H54 (cell line): ENCODE measurements around the gene CBLN3.

Experiments used
- DNase-seq: peaks from one replicate; pipeline ENCODE4 v3.0.0; 2011; ENCODE audit warnings: low spot score, mixed read lengths; ENCODE audit not compliant: insufficient read length
- FAIRE-seq: peaks from 3 replicates; lab custom pipeline; 2011; peaks lifted over from hg19 to GRCh38; lab: Jason Lieb, UNC
- POLR2A ChIP-seq: IDR thresholded peaks from 2 replicates; pipeline ENCODE4 v1.6.1; 2011; ENCODE audit warnings: low read depth, mild to moderate bottlenecking, low read length

Gene CBLN3

GRCh38 chr14:24409192-24409591 lies 20.3 kb downstream of the CBLN3 start:
- no peak for TF ChIP-seq POLR2A
- FAIRE-seq: no peak
- no peak for DNase-seq

GRCh38 chr14:24408764-24409163 lies 20.7 kb downstream of the CBLN3 start:
- FAIRE-seq (no peak), DNase-seq (no peak)
- TF ChIP-seq POLR2A: no peak

GRCh38 chr14:24407608-24408325 lies 21.7 kb downstream of the CBLN3 start:
- FAIRE-seq (no peak), DNase-seq (no peak)
- TF ChIP-seq POLR2A: no peak

GRCh38 chr14:24406416-24406815 lies 23.1 kb downstream of the CBLN3 start:
- FAIRE-seq (no peak), DNase-seq (no peak)
- TF ChIP-seq POLR2A: no peak

GRCh38 chr14:24404814-24405213 lies 24.7 kb downstream of the CBLN3 start:
- no peak for TF ChIP-seq POLR2A
- FAIRE-seq (no peak), DNase-seq (no peak)

- no peak for DNase-seq
- TF ChIP-seq POLR2A: no peak
- FAIRE-seq: no peak
Measured at GRCh38 chr14:24403294-24403998, 26.0 kb downstream of the CBLN3 start.

GRCh38 chr14:24401810-24402702 lies 27.4 kb downstream of the CBLN3 start:
- FAIRE-seq (no peak), DNase-seq (no peak)
- TF ChIP-seq POLR2A: no peak

GRCh38 chr14:24399999-24400718 lies 29.3 kb downstream of the CBLN3 start:
- TF ChIP-seq POLR2A: no peak

GRCh38 chr14:24399447-24399822 lies 30.0 kb downstream of the CBLN3 start:
- DNase-seq: no peak
- FAIRE-seq: no peak

More at GRCh38 chr14:24399999-24400718, 29.3 kb downstream of the CBLN3 start:
- FAIRE-seq (no peak), DNase-seq (no peak)

GRCh38 chr14:24398653-24399446 lies 30.6 kb downstream of the CBLN3 start, which contains the start of gene NYNRIN:
Gene NYNRIN, plus strand, starts transcription at chr14:24399003. Its CDS starts 244 bp downstream, at chr14:24399247.
- TF ChIP-seq POLR2A: no peak
- no peak for DNase-seq
- no peak for FAIRE-seq

More at GRCh38 chr14:24399447-24399822, 30.0 kb downstream of the CBLN3 start:
- no peak for TF ChIP-seq POLR2A

GRCh38 chr14:24398293-24398652 lies 31.2 kb downstream of the CBLN3 start:
- FAIRE-seq: no peak
- no peak for TF ChIP-seq POLR2A
- DNase-seq: no peak

GRCh38 chr14:24397639-24398292 lies 31.7 kb downstream of the CBLN3 start:
- no peak for TF ChIP-seq POLR2A
- FAIRE-seq (no peak), DNase-seq (no peak)
